ENCODE data around the gene HUS1B. TPM values are rescaled to one million over a fixed set of nuclear protein-coding genes. Genes with fewer than 3 reads are reported as not detected.
"Not testable (repeated sequence)": the region's sequence is repeated elsewhere in the genome, so short reads cannot be mapped to it uniquely, and the experiment has no call there.

HUS1B gene
- total RNA-seq = 0.36 TPM in 1 of 2 replicates, not detected in the other
- 0.20 TPM for polyA plus RNA-seq (2012)

DNA sequence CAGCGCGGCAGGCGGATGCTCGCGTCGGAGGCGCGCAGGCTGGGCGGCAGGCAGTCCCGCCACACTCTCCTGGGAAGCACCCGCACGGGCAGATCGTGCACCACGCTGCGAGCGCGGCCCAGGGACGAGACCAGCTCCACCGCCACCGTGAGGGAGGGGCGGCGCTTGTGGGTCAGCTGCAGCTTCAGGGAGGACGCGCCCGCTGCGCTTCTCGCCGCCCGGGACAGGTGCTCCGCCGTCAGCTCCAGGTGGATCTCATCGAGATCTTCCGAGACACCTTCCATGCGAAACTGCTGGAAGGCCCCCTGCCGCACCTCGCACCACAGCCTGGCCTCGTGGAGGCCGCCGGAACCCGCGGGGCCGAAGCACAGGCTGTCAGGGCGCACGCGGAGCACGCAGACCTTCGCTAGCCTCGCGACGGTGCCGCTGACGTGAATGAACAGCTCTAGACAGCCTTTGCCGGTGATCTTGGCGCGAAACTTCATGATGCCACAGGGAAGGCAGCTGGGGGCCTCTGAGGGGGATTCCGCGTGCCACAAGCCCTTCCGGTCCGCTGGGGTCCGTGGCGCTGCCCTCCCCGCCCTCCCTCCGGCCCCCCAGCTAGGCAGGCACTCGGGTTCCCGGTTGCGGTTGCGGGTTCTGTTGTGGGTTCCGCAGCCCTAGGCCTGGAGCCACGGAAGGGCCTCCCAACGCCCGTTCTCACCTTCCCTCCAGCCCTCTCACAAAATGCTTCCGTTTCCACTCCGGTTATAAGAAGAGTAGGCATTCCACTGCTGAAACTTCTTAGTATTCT lies at the start of gene HUS1B:
HUS1B (minus strand) TSS at position 641 of the 793 bp plus-strand sequence; CDS start at position 485, 156 bp downstream.
- DNase-seq (ENCODE audit: low read depth) = no peak

- no peak for DNase-seq (ENCODE audit: low read depth)
Observed at GRCh38 chr6:706146-706545, 49.2 kb upstream of the HUS1B start.

GRCh38 chr6:705047-705446 lies 48.1 kb upstream of the HUS1B start:
- no peak for DNase-seq (ENCODE audit: low read depth)

GRCh38 chr6:704046-704445 lies 47.1 kb upstream of the HUS1B start:
- no peak for DNase-seq (ENCODE audit: low read depth)

DNA sequence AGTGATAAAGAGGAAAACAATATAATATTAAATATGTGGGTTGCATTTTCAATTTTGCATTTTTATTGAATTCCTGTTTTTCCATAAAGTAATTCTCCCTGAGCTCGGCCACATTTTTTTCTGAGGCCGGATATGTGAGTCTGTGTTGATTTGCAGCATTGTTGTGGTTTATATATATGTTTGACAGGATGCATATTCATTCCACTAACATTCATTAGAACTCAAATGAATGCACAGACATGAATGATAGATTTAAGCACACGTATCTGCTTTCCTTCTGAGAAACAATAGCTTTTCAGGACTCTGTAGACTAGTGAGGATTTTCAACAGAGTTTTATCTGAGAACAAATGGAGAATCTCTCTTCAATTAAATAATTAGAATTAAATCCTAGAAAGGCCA lies 46.7 kb upstream of the HUS1B start:
- no peak for DNase-seq (ENCODE audit: low read depth)

- DNase-seq (ENCODE audit: low read depth) = no peak
Observed at GRCh38 chr6:701700-702479, 45.0 kb upstream of the HUS1B start.

DNA sequence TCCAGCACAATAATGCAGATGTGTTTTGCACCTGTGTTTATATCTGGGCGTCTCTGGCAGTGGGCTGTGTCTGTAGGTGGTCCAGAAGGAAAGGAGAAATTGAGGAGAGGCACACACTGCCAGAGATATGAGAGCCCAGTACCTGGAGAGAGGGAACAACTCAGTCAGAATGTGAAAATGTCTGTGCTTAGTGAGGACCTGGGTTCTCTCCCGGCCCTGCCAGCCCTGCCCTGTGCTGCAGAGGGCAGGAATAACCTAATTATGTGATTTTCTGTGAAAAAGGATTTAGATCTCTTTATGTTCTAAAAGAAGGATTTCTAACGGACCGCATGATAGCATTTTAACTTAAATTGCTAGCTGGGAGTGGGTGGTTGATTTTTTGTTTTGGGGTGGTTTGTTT lies 44.3 kb upstream of the HUS1B start:
- DNase-seq (ENCODE audit: low read depth) = no peak

DNA sequence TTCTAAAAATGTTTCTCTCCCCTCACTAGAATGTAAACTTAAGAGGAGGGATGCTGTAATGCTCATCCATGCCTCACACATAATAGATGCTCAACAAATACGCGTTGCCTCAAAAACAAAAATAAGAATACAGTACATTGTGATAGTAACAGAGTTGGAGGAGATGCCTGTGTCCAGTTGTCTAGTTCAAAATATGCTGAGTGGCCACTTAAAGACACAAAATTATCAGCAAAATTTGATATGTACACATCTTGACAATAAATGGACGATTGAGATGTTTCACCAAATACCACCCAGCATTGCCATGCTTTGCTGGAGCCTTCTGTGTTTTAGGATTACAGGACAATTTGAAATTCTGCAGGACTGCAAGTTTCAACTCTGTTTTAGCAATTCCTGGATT lies 43.6 kb upstream of the HUS1B start:
- no peak for DNase-seq (ENCODE audit: low read depth)

DNA sequence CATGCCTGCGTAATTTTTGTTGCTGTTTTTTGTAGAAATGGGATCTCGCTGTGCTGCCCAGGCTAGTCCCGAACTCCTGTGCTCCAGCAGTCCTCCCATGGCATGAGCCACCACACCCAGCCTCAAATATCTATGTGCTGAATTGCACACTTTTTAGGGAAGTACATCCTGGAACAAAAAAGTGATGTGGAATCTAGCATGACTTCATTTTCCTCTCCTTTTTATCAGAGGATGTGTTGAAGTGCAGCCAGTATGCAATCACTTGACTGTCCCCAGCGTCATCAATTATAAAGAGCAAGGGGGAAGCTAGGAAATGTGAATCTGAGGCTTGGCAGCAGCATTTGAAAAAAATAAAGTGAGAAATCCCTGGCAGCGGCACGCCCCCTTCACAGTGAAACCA lies 42.4 kb upstream of the HUS1B start:
- DNase-seq (ENCODE audit: low read depth) = no peak

- not testable (repeated sequence) for DNase-seq (ENCODE audit: low read depth)
Observed at GRCh38 chr6:694431-695126, 37.7 kb upstream of the HUS1B start.

- no peak for DNase-seq (ENCODE audit: low read depth)
Observed at GRCh38 chr6:693723-694009, 36.8 kb upstream of the HUS1B start.

GRCh38 chr6:692858-693722 lies 36.2 kb upstream of the HUS1B start, which contains the start of gene EXOC2:
TSS of gene EXOC2 (minus strand) at chr6:693139. CDS start at chr6:637818, 55,321 bp downstream.
- peak; percentile 88 for DNase-seq (ENCODE audit: low read depth)

- peak; percentile 40 for DNase-seq (ENCODE audit: low read depth)
Observed at GRCh38 chr6:692356-692851, 35.5 kb upstream of the HUS1B start.

DNA sequence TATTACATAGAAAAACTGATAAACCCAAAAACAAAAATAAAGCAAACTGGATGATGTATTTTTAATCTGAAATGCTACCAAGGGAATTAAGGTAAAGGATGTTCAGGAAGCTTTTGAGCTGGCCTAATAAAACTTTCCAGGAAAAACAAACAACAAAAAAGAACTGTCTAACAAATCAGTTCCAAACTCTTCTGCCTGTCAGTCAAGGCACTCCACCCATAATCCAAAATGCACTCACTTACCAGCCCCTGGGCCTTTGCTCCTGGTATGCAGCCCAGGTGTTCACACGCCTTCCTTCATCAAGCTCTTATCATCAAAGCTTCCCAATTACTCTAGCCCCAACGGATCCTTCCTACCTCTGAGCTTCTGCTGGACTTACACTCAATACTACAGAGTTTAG lies 32.3 kb upstream of the HUS1B start:
- no peak for DNase-seq (ENCODE audit: low read depth)

DNA sequence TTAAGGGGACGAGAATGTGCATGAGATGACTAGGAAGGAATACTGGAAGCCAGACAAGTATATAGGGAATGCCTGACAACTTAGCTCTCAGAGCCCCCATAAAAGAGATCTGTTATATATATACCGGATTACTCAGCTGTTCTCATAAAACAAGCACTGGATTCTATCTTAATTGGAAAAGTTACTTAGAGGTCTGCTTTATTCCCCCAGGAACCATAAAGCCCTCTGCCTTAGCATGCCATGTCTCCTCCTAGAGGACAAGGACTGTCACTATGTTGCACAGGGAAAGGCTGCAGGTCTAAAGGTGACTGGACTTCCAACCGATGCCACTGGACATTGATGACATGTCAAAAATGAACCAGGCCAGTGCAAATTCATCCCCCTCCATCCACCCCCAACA lies 29.6 kb upstream of the HUS1B start:
- DNase-seq (ENCODE audit: low read depth) = peak; percentile 43

DNA sequence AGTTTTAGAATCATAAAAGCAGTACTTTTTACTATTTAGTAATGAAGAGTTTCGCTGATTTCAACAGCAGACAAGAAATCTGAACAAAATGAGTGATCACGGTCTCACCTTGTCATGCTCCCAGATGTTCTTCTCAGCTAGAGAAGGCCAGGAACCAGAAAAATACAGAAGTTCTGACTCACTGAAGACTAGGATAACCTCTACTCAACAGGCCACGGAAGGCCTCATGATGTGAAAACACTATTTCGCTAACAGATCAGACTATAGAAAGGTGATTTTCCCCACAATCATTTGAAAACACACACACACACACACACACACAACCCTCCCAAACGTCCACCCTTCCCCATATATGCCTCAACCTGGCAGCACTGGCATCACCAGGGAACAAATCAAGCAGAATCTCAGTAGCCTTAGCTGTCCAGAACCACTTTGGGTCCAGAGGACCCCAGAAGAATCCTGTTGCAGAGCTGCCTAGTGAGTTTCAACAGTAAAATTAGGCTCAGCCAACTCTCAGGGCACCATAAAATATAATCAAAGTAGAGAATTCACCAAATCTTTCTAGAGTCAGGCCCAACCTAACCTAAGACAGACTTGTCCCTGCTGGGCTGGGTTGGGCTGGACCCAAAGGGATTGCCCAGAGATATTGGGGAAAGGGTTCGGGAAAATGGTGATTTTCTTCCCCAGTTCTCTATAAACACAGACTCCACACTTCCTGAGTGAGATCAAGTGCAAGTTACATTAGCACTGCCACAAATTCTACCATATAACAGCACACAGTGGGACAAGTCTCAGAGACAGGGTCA lies 28.1 kb upstream of the HUS1B start:
- DNase-seq (ENCODE audit: low read depth) = no peak

GRCh38 chr6:683742-684440 lies 27.0 kb upstream of the HUS1B start:
- DNase-seq (ENCODE audit: low read depth) = peak; percentile 95

DNA sequence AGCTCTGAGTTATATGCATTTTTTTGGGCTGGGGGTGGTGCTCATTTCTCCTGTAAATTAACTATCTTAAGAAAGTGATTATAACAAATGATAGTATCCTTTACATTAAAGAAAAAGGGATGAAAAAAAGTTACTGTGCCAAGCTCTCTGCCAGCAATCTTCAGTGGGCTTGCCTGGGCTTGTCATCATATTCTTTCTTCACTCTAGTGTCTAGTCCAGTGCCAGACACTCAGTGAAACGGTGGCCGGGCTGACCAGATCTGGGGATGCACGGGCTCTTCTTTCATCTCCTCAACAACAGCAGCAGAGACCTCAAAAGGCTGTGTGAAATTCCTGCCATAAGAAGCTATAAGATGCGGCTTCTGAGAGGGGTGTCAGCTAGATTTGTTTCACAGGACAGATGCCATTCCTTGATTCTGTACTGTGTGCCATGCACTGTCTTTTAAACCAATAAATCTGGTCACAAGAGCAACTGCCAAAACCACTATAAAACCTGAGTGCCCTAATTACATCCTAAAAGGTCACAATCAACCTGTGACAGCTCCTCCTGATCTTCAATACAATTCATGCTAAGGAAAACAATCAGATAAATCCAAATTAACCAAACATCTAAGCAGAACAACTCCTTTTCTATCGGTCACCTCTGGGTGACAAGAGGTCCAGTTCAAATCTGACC lies 23.9 kb upstream of the HUS1B start:
- no peak for DNase-seq (ENCODE audit: low read depth)

- DNase-seq (ENCODE audit: low read depth) = no peak
Observed at GRCh38 chr6:680251-680650, 23.4 kb upstream of the HUS1B start.
